Measurements from ENCODE around the gene HDDC3.
"Not testable (repeated sequence)": the region's sequence is repeated elsewhere in the genome, so short reads cannot be mapped to it uniquely, and the experiment has no call there.

The HDDC3 gene

DNA sequence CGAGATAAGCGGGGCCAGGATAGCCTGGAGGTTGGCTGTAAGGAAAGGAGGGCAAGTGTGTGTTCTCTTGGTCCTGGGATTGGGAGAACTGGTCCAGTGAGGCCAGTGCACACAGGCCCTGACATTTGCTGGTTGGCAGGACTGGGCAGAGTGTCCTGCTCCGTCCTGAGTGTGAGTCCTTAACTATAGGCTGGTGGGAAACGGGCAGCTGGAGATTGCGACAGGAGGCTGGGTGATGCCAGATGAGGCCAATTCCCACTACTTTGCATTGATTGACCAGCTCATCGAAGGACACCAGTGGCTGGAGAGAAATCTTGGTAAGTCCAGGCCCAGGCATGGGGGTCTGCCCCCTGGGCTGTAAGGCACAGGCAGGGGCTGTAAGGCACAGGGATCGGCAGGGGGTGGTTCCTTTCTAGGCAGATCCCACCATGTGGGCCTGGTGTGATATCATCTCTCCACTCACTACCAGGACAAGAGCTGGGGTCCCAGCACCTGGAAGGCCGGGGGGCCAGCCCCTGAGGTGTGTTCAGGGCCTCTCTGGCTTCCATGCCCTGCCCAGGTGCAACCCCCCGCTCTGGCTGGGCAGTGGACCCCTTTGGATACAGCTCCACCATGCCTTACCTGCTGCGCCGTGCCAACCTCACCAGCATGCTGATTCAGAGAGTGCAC is 26.0 kb downstream of the HDDC3 start:
- WGBS, result 94% methylated on average over 11 of the region's 11 CpGs
- Histone ChIP-seq H3K27me3 (ENCODE audit: insufficient read depth, low read length) (peaks cover 26% of the 10 kb centered on the region), H3K9ac (ENCODE audit: low read depth, low read length) (no peak overlapping the region), H3K4me1 (ENCODE audit: insufficient read depth, low read length) (peaks cover 12% of the 10 kb centered on the region; the same call in 1 of the 2 replicates), H3K27ac (ENCODE audit: low read depth, low read length) (no peak overlapping the region), H3K9me3 (ENCODE audit: insufficient read depth, low read depth, low read length) (no peaks in the 10 kb centered on the region), H3K36me3 (ENCODE audit: insufficient read depth, low read length) (peaks cover 27% of the 10 kb centered on the region), H3K4me3 (ENCODE audit: low read length) (no peak overlapping the region)

DNA sequence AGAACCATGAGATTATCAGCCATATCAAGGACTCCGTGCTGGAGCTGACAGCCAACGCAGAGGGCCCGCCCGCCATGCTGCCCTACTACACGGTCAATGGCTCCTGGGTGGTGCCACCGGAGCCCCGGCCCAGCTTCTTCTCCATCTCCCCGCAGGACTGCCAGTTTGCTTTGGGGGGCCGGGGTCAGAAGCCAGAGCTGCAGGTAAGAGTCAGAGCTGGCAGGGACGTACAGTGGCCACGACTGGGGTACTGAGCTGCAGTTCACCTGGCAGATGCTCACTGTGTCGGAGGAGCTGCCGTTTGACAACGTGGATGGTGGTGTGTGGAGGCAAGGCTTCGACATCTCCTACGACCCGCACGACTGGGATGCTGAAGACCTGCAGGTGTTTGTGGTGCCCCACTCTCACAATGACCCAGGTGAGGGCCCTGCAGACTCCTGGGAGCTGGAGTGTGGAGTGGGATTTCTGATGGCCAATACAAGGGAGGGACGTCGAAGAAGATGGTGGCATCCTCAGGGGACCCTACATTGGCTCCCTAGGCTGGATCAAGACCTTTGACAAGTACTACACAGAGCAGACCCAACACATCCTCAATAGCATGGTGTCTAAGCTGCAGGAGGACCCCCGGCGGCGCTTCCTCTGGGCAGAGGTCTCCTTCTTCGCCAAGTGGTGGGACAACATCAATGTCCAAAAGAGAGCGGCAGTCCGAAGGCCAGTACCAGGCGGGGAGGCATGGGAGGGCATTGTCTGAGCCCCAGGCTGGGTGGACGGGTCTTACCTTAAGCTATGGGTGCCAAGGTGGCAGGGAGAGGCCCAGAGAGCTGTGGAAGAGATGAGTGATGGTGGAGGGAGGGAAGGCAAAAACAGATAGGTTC is 26.8 kb downstream of the HDDC3 start:
- H3K4me1 ChIP-seq (ENCODE audit: insufficient read depth, low read length), result peaks cover 12% of the 10 kb centered on the region; the same call in 1 of the 2 replicates

DNA sequence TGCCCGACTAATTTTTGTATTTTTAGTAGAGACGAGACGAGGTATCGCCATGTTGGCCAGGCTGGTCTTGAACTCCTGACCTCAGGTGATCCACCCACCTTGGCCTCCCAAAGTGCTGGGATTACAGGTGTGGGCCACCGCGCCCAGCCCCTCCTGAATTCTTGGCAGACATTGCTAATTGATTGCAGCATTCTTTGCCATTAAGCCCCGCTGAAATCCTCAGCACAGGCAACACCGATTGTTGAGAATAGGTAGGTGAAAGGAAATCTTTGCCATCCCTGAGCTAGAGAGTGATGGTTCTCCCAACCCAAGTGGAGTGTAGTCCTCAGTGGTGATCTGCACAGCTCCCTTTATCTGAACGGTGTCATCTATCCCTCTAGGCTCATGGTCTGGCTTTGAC is 27.6 kb downstream of the HDDC3 start:
- Histone ChIP-seq H3K4me1 (ENCODE audit: insufficient read depth, low read length) (peaks cover 12% of the 10 kb centered on the region; the same call in 1 of the 2 replicates), H3K4me3 (ENCODE audit: low read length) (no peak overlapping the region), H3K9ac (ENCODE audit: low read depth, low read length) (no peak overlapping the region), H3K9me3 (ENCODE audit: insufficient read depth, low read depth, low read length) (no peaks in the 10 kb centered on the region), H3K27ac (ENCODE audit: low read depth, low read length) (no peak overlapping the region), H3K27me3 (ENCODE audit: insufficient read depth, low read length) (peaks cover 29% of the 10 kb centered on the region), H3K36me3 (ENCODE audit: insufficient read depth, low read length) (peaks cover 20% of the 10 kb centered on the region; the same call in 1 of the 2 replicates)
- WGBS, result 92% methylated on average over 9 of the region's 9 CpGs

More for the DNA sequence above, 26.8 kb downstream of the HDDC3 start:
- WGBS, result 94% methylated on average over 28 of the region's 28 CpGs
- Histone ChIP-seq H3K9ac (ENCODE audit: low read depth, low read length) (no peak overlapping the region), H3K9me3 (ENCODE audit: insufficient read depth, low read depth, low read length) (no peaks in the 10 kb centered on the region), H3K27me3 (ENCODE audit: insufficient read depth, low read length) (peaks cover 29% of the 10 kb centered on the region), H3K36me3 (ENCODE audit: insufficient read depth, low read length) (peaks cover 20% of the 10 kb centered on the region; the same call in 1 of the 2 replicates), H3K27ac (ENCODE audit: low read depth, low read length) (no peak overlapping the region), H3K4me3 (ENCODE audit: low read length) (no peak overlapping the region)

DNA sequence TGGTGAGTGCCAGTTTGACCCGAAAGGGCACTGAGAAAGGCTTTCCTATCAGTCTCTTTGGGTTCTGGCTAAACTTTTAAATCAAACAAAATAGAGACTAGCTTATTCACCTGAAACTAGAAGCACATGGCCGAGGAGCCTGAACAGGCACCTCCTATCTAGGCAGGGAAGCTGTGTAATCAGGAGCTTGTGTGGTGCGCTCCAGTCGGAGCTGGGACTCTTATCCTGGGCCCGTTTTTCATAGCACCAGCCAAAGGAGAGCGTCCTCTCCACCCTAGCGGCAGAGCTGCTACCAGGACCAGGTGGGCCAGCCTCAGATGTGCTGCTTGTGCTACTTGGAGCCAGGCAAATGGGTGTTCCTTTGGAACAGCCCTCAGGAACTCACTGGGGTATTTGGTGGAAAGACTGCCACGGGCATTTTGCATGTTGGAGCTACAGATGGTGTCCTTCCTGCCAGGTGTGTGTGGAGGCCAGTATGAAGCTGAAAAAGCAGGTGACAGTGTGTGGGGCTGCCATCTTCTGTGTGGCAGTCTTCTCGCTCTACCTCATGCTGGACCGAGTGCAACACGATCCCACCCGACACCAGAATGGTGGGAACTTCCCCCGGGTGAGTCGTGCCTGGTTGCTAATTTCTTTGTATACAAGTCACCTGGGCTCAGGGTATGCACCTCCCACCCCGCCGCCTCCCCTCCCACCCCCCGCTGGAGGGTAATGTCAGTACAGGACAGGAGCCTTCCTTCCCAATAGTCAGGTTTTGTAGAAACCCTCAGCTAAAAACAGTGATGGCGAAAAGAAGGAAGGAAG is 28.4 kb downstream of the HDDC3 start:
- Histone ChIP-seq H3K9me3 (ENCODE audit: insufficient read depth, low read depth, low read length) (no peaks in the 10 kb centered on the region), H3K27ac (ENCODE audit: low read depth, low read length) (no peak overlapping the region), H3K27me3 (ENCODE audit: insufficient read depth, low read length) (peaks cover 29% of the 10 kb centered on the region), H3K9ac (ENCODE audit: low read depth, low read length) (peak overlapping the region; percentile 67; the same call in 1 of the 2 replicates), H3K4me1 (ENCODE audit: insufficient read depth, low read length) (peaks cover 12% of the 10 kb centered on the region; the same call in 1 of the 2 replicates), H3K36me3 (ENCODE audit: insufficient read depth, low read length) (peaks cover 20% of the 10 kb centered on the region; the same call in 1 of the 2 replicates), H3K4me3 (ENCODE audit: low read length) (peak overlapping the region; percentile 84)
- 28% methylated on average over 15 of the region's 18 CpGs for WGBS

DNA sequence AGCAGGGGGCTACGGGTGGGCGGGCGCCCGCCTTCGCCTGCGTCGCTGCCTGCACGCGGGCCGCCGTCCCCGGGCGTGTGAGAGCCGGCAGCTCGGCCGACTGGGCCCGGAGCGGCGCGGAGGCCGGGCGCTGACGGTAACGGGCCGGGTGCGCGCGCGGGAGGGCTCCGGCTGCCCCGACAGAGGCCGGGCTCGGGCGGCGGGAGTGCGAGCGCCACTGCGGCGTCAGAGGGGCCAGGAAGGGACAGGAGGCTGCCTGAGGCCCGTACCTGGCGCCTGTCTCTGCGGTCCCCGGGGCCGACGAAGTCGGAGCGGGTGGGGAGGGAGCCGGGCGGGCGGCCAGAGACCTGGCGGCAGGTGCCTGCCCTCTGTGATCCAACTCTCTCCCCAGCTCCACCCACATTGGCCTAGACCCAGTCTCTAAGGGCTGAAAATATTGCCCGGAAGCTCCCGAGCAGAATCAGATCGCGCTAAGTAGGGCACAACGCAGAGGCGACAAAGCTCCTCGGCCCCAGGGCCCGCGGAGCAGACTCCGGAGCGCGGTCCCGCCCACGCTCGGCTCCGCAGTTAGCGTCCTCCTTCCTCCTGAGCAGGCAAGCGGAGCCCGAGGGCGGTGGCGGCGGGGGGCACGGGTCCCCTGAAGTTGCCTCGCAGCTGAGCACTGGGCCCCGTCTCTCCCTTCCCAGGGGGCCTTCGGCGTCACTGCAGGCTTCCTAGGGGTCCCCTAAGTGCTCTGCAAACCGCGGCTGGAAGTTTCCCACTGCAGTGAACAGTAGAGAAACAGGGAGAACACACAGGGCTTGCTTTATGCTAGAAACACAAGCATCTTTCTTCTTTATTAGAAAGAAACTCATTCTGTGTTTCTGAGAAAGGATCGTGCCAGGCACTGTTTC is 29.3 kb downstream of the HDDC3 start, which contains the start of gene MAN2A2:
MAN2A2 (plus strand) TSS at position 463 of the 893 bp plus-strand sequence. CDS start 906 bp downstream, outside the sequence.
- peaks cover 20% of the 10 kb centered on the region; the same call in 1 of the 2 replicates for H3K36me3 ChIP-seq (ENCODE audit: insufficient read depth, low read length)
- no peaks in the 10 kb centered on the region for H3K9me3 ChIP-seq (ENCODE audit: insufficient read depth, low read depth, low read length)
- peaks cover 29% of the 10 kb centered on the region for H3K27me3 ChIP-seq (ENCODE audit: insufficient read depth, low read length)
- under 1% methylated on average over 81 of the region's 81 CpGs for WGBS
- H3K4me3 ChIP-seq (ENCODE audit: low read length), result peak within 1 kb of the TSS; percentile 84
- no peak within 1 kb of the TSS; the same call in 1 of the 2 replicates for H3K27ac ChIP-seq (ENCODE audit: low read depth, low read length)
- peak within 1 kb of the TSS; percentile 67 for H3K9ac ChIP-seq (ENCODE audit: low read depth, low read length)
- H3K4me1 ChIP-seq (ENCODE audit: insufficient read depth, low read length), result peaks cover 12% of the 10 kb centered on the region; the same call in 1 of the 2 replicates

DNA sequence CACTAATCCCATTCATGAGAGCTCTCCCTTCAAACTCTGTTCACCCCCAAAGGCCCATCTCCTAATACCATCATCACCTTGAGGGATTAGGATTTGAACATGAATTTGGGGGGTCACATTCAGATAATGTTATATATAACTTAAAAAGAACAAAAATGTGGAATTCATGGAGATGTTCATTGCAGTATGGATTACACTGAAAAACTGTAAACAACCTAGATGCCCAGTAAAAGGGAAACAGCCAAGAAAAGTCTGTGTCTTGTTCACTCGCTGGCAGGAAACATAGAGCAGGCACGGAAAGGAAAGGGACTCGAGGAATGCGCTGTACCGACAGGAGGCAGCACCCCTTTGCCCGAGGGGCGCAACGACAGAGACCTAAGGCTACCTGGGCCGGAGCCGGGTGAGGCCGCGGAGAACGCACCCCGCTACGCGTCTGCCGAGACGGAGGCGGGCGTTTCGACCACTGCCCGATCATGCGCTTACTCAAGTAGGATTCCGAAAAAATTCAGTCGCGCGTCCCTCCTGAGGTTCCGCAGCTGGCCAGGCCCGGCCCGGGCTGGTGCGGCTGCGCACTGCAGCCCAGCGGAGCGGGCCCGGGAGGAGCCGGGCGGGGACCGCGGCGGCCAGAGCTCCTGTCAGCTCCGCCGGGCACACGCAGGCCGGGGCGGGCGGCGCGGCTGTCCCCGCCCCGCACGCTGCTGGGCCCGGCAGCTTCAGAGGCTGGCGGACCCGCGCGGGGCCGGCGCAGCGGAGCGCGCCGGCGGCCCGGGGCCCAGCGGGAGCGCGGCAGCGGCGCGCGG is 30.1 kb downstream of the HDDC3 start:
- Histone ChIP-seq H3K36me3 (ENCODE audit: insufficient read depth, low read length) (peaks cover 14% of the 10 kb centered on the region; the same call in 1 of the 2 replicates), H3K9me3 (ENCODE audit: insufficient read depth, low read depth, low read length) (no peaks in the 10 kb centered on the region), H3K27me3 (ENCODE audit: insufficient read depth, low read length) (peaks cover 29% of the 10 kb centered on the region), H3K4me3 (ENCODE audit: low read length) (peak overlapping the region; percentile 84), H3K27ac (ENCODE audit: low read depth, low read length) (no peak overlapping the region; the same call in 1 of the 2 replicates), H3K4me1 (ENCODE audit: insufficient read depth, low read length) (peaks cover 12% of the 10 kb centered on the region; the same call in 1 of the 2 replicates), H3K9ac (ENCODE audit: low read depth, low read length) (peak overlapping the region; percentile 67)
- under 1% methylated on average over 71 of the region's 71 CpGs for WGBS

DNA sequence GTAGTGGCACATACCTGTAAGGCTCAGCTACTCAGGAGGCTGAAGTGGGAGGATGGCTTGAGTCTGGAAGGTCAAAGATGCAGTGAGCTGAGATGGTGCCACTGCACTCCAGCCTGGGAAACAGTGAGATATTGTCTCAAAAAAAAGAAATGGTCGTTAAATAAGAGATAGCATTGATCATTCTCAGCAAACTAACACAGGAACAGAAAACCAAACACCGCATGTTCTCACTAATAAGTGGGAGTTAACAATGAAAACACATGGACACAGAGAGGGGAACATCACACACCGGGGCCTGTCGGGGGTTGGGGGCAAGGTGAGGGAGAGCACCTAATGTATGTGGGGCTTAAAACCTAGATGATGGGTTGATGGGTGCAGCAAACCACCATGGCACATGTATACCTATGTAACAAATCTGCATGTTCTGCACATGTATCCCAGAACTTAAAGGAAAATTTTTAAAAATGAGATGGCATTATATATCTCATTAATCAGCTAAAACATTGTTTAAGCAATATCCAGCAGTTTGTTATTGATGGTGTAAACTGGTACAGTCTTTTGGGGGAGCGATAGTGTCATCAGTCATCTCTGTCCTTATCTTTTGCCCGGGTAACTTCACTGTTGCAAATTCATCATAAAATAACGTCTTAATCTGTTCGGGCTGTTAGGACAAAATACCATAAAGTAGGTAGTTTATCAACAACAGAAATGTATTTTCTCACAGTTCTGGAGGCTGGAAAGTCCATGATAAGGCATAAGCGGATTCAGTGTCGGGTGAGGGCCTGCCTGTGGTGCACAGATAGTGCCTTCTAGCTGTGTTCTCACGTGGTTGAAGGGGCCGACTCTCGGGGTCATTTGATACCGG is 30.9 kb downstream of the HDDC3 start:
- peaks cover 29% of the 10 kb centered on the region for H3K27me3 ChIP-seq (ENCODE audit: insufficient read depth, low read length)
- H3K4me1 ChIP-seq (ENCODE audit: insufficient read depth, low read length), result peaks cover 12% of the 10 kb centered on the region; the same call in 1 of the 2 replicates
- 0 out of 2 replicates have a peak overlapping the region, but pooled peaks have one; percentile 62 for H3K9ac ChIP-seq (ENCODE audit: low read depth, low read length)
- WGBS, result 67% methylated on average over 13 of the region's 14 CpGs
- peak overlapping the region; percentile 84 for H3K4me3 ChIP-seq (ENCODE audit: low read length)
- no peak overlapping the region for H3K27ac ChIP-seq (ENCODE audit: low read depth, low read length)
- no peaks in the 10 kb centered on the region for H3K9me3 ChIP-seq (ENCODE audit: insufficient read depth, low read depth, low read length)
- H3K36me3 ChIP-seq (ENCODE audit: insufficient read depth, low read length), result peaks cover 12% of the 10 kb centered on the region; the same call in 1 of the 2 replicates

DNA sequence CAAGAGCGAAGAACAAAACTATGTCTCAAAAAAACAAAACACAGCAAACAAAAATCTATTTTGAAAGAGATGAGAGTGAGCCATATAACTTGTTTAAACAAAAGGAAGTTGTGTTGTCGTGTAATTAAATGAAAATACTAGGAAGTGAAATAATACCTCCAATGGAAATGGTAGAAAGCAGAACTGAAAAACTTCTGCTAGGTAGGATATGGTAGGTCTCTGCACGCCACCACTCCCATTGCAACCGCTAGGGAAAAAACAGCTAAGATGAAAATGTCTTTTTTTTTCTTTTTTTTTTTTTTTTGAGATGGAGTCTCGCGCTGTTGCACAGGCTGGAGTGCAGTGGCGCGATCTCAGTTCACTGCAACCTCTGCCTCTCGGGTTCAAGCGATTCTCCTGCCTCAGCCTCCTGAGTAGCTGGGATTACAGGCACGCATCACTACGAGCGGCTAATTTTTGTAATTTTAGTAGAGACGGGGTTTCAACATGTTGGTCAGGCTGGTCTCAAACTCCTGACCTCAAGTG is 35.2 kb downstream of the HDDC3 start:
- H3K4me1 ChIP-seq (ENCODE audit: insufficient read depth, low read length); H3K4me3 ChIP-seq (ENCODE audit: low read length); H3K9me3 ChIP-seq (ENCODE audit: insufficient read depth, low read depth, low read length): not testable (repeated sequence)

More for the DNA sequence above, 35.2 kb downstream of the HDDC3 start:
- not testable (repeated sequence) for H3K27me3 ChIP-seq (ENCODE audit: insufficient read depth, low read length); H3K27ac ChIP-seq (ENCODE audit: low read depth, low read length); H3K9ac ChIP-seq (ENCODE audit: low read depth, low read length)
- whole genome bisulfite sequencing, result 96% methylated on average over 13 of the region's 14 CpGs
- H3K36me3 ChIP-seq (ENCODE audit: insufficient read depth, low read length), result peaks cover 14% of the 10 kb centered on the region; the same call in 1 of the 2 replicates

Data from HUES64 (cell line).